ENCODE measurements around the gene BEGAIN. TPM values are rescaled to one million over a fixed set of nuclear protein-coding genes. Genes with fewer than 3 reads are reported as not detected.

BEGAIN gene
- total and polyA plus RNA-seq, 7 donors, result 0.36 to 1.4 (median 0.60) TPM

DNA sequence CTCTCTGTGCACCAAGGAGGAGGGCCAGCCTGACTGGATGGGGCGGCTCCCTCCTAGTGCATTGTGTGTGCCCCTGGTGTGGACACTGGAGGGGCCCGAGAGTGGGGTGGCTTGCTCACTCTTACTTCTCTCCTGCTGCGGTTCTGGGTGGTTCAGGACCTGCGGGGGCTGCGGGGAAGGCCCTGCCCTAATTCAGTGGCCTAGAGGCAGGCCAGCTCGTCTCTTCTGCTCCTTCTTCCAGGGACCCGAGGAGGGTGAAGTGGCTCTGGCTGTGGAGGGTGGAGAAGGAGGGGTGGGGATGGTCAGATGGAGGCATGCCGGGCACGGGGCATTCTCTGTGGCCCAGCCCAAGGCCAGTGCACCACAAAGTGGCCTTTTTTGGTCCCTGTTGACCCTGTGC, 87.1 kb downstream of the BEGAIN start:
- TF ChIP-seq, protein P1, sequence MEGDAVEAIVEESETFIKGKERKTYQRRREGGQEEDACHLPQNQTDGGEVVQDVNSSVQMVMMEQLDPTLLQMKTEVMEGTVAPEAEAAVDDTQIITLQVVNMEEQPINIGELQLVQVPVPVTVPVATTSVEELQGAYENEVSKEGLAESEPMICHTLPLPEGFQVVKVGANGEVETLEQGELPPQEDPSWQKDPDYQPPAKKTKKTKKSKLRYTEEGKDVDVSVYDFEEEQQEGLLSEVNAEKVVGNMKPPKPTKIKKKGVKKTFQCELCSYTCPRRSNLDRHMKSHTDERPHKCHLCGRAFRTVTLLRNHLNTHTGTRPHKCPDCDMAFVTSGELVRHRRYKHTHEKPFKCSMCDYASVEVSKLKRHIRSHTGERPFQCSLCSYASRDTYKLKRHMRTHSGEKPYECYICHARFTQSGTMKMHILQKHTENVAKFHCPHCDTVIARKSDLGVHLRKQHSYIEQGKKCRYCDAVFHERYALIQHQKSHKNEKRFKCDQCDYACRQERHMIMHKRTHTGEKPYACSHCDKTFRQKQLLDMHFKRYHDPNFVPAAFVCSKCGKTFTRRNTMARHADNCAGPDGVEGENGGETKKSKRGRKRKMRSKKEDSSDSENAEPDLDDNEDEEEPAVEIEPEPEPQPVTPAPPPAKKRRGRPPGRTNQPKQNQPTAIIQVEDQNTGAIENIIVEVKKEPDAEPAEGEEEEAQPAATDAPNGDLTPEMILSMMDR (IDR thresholded peaks at IDR 0.05), result no peak
- TF ChIP-seq POLR2A (IDR thresholded peaks at IDR 0.05) (no peak), POLR2AphosphoS5 (IDR thresholded peaks at IDR 0.05) (no peak), EP300 (IDR thresholded peaks at IDR 0.05) (no peak)
- DNase-seq, result no peak
- H3K4me1 ChIP-seq, result no peaks in the 10 kb centered on the region
- H3K9me3 ChIP-seq, result peaks cover 0 to 6% (median 2%) of the 10 kb centered on the region in 4 donors
- H3K27ac ChIP-seq, result no peak overlapping the region
- H3K4me3 ChIP-seq, result no peak overlapping the region
- H3K36me3 ChIP-seq, result no peaks in the 10 kb centered on the region
- H3K27me3 ChIP-seq, result no peaks in the 10 kb centered on the region
- intact Hi-C loops (cut with DNase I), result no loop called here
- WGBS, 2 donors, result 90 to 95% methylated on average over 9 of the region's 9 CpGs

DNA sequence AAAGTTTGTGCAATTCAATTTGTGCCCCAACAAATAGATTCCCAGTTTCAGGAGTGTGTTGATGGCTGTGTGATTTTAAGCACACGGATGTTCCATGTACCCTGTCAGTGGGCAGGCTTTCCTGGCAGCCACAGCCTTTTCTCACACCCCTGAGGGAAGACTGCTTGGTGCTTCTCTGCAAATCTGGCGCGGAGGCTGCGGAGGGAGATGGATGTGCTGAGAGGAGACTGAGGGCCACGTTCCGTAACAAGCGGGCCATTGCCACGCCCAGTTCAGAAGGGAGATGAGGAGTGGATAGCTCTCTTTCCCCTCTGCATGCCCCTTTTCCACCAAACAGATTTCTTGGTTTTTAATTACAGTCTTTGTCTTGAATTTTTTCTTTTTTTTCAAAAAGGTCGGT, 89.1 kb downstream of the BEGAIN start:
- H3K4me1 ChIP-seq, result no peaks in the 10 kb centered on the region
- TF ChIP-seq POLR2AphosphoS5 (IDR thresholded peaks at IDR 0.05), result no peak
- TF ChIP-seq, protein P1 (IDR thresholded peaks at IDR 0.05), result no peak
- WGBS, 2 donors, result 95 to 97% methylated on average over 9 of the region's 9 CpGs
- DNase-seq, result no peak
- H3K27ac ChIP-seq, result no peak overlapping the region
- no peaks in the 10 kb centered on the region for H3K36me3 ChIP-seq
- no peak overlapping the region for H3K4me3 ChIP-seq
- no peaks in the 10 kb centered on the region for H3K9me3 ChIP-seq
- intact Hi-C loops (cut with DNase I), result no loop called here
- H3K27me3 ChIP-seq, result no peaks in the 10 kb centered on the region

DNA sequence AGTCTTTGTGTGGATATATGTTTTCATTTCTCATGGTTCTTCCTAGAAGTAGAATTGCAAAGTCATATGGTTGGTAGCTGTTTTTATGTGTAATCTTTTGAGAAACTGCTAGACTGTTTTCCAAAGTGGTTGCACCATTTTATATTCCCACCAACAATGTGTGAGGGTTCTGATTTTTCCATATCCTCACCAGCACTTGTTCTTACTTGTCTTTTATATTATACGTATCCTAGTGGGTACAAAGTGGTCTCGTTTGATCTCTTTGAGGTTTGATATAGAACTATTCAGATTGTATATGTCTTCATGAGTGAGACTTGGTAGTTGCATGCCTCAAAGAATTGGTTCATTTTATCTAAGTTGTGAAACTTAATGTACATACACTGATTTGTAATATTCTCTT, 91.3 kb downstream of the BEGAIN start:
- Histone ChIP-seq H3K36me3 (no peaks in the 10 kb centered on the region), H3K4me1 (no peaks in the 10 kb centered on the region), H3K9me3 (no peaks in the 10 kb centered on the region), H3K4me3 (no peak overlapping the region), H3K27me3 (no peaks in the 10 kb centered on the region), H3K27ac (no peak overlapping the region)
- intact Hi-C loops (cut with DNase I), result no loop called here
- 97 to 98% methylated on average over 2 of the region's 2 CpGs for WGBS, 2 donors
- no peak for TF ChIP-seq POLR2A (IDR thresholded peaks at IDR 0.05)
- TF ChIP-seq EP300 (IDR thresholded peaks at IDR 0.05), result no peak
- TF ChIP-seq, protein P1 (IDR thresholded peaks at IDR 0.05), result no peak
- no peak for TF ChIP-seq POLR2AphosphoS5 (IDR thresholded peaks at IDR 0.05)
- no peak for DNase-seq

DNA sequence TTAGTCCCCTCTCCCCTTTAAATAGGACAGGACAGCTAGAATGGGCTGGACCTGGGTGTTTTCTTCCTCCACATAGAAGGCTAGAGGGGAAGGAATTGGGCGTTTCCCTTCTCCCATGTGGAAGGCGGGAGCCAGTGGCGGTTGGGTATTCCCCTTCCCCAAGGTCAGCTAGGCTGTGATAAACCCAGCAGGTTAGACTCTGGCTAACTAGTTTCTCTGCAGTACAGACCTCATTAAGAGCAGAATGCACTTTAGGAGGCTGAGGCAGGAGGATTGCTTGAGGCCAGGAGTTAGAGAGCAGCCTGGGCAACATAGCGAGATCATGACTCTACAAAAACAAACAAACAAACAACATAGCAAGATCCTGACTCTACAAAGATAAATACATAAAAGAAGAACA, 92.6 kb downstream of the BEGAIN start:
- Histone ChIP-seq H3K4me3 (no peak overlapping the region), H3K4me1 (no peaks in the 10 kb centered on the region), H3K27me3 (no peaks in the 10 kb centered on the region), H3K27ac (no peak overlapping the region), H3K36me3 (no peaks in the 10 kb centered on the region), H3K9me3 (no peaks in the 10 kb centered on the region)
- intact Hi-C loops (cut with DNase I), result no loop called here
- TF ChIP-seq POLR2A (IDR thresholded peaks at IDR 0.05) (no peak), EP300 (IDR thresholded peaks at IDR 0.05) (no peak), POLR2AphosphoS5 (IDR thresholded peaks at IDR 0.05) (no peak)
- TF ChIP-seq, protein P1 (IDR thresholded peaks at IDR 0.05), result no peak
- no peak for DNase-seq
- 69 to 88% methylated on average over 4 of the region's 4 CpGs for WGBS, 2 donors

DNA sequence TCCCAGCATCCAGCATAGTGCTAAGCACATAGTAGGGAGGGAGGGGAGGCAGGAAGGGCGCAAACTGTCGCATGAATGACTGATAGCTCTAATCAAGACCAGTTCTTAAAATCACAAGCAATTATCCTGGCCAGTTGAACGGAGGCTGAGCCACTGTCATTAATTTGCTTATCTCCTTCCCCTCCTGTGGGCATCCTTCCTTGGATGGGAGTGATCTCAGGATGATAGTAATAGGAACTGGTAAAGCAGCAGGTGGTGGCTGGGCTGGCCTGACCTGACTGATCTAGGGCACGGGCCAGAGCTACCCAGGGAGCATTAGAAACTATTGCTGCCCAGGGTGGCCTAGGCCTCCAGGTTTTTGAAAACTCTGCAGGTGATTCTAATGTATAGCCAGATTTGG, 97.0 kb downstream of the BEGAIN start:
- intact Hi-C loops (cut with DNase I), result no loop called here
- no peak overlapping the region for H3K27ac ChIP-seq
- H3K4me1 ChIP-seq, result no peaks in the 10 kb centered on the region
- no peak overlapping the region for H3K4me3 ChIP-seq
- TF ChIP-seq EP300 (IDR thresholded peaks at IDR 0.05) (no peak), POLR2A (IDR thresholded peaks at IDR 0.05) (no peak), POLR2AphosphoS5 (IDR thresholded peaks at IDR 0.05) (no peak)
- TF ChIP-seq, protein P1 (IDR thresholded peaks at IDR 0.05), result no peak
- H3K9me3 ChIP-seq, result no peaks in the 10 kb centered on the region
- H3K36me3 ChIP-seq, result peaks cover 0 to 3% (median 1%) of the 10 kb centered on the region in 4 donors
- no peaks in the 10 kb centered on the region for H3K27me3 ChIP-seq
- WGBS, 2 donors, result 96 to 98% methylated on average over 4 of the region's 4 CpGs
- DNase-seq, result no peak
